ENCODE measurements around the gene KDM4D.

The KDM4D gene

GRCh38 chr11:94934362-94934761, 39.1 kb upstream of the KDM4D start:
- no peaks in the 10 kb centered on the region for H3K36me3 ChIP-seq
- H3K27ac ChIP-seq: no peak overlapping the region
- no peak for TF ChIP-seq CTCF (IDR thresholded peaks at IDR 0.05)
- no peaks in the 10 kb centered on the region for H3K9me3 ChIP-seq
- no peak for DNase-seq
- H3K4me1 ChIP-seq: peaks cover 0 to 23% (median 14%) of the 10 kb centered on the region in 4 donors
- H3K27me3 ChIP-seq: no peaks in the 10 kb centered on the region
- no peak overlapping the region for H3K4me3 ChIP-seq
- intact Hi-C loops (cut with DNase I; ENCODE audit: low total_unique reads): no loop called here

GRCh38 chr11:94934846-94935245, 38.7 kb upstream of the KDM4D start:
- H3K27me3 ChIP-seq: no peaks in the 10 kb centered on the region
- H3K36me3 ChIP-seq: no peaks in the 10 kb centered on the region
- no peak for DNase-seq
- no peak overlapping the region for H3K4me3 ChIP-seq
- no peak overlapping the region for H3K27ac ChIP-seq
- no peak for TF ChIP-seq CTCF (IDR thresholded peaks at IDR 0.05)
- peaks cover 0 to 23% (median 12%) of the 10 kb centered on the region in 4 donors for H3K4me1 ChIP-seq
- H3K9me3 ChIP-seq: no peaks in the 10 kb centered on the region
- intact Hi-C loops (cut with DNase I; ENCODE audit: low total_unique reads): no loop called here

GRCh38 chr11:94938095-94939055, 35.1 kb upstream of the KDM4D start:
- intact Hi-C loops (cut with DNase I; ENCODE audit: low total_unique reads): no loop called here
- peak overlapping the region in 1 of 2 donors; percentile 32 for H3K27ac ChIP-seq

GRCh38 chr11:94939346-94939745, 34.2 kb upstream of the KDM4D start:
- Histone ChIP-seq H3K4me3 (no peak overlapping the region), H3K4me1 (peaks cover 0 to 16% (median 10%) of the 10 kb centered on the region in 4 donors), H3K36me3 (no peaks in the 10 kb centered on the region), H3K9me3 (no peaks in the 10 kb centered on the region), H3K27me3 (no peaks in the 10 kb centered on the region), H3K27ac (no peak overlapping the region)
- DNase-seq: no peak
- no peak for TF ChIP-seq CTCF (IDR thresholded peaks at IDR 0.05)
- intact Hi-C loops (cut with DNase I; ENCODE audit: low total_unique reads): no loop called here

More at GRCh38 chr11:94938095-94939055, 35.1 kb upstream of the KDM4D start:
- Histone ChIP-seq H3K27me3 (no peaks in the 10 kb centered on the region), H3K9me3 (no peaks in the 10 kb centered on the region), H3K36me3 (no peaks in the 10 kb centered on the region), H3K4me1 (peaks cover 0 to 22% (median 12%) of the 10 kb centered on the region in 4 donors), H3K4me3 (no peak overlapping the region)
- TF ChIP-seq CTCF (IDR thresholded peaks at IDR 0.05): no peak
- DNase-seq: peak; percentile 60 to 77

- intact Hi-C loops (cut with DNase I; ENCODE audit: low total_unique reads): no loop called here
Measured at GRCh38 chr11:94941131-94941530, 32.4 kb upstream of the KDM4D start.

More at GRCh38 chr11:94941131-94941530, 32.4 kb upstream of the KDM4D start:
- H3K27ac ChIP-seq: no peak overlapping the region
- DNase-seq: no peak
- peaks cover 0 to 16% (median 10%) of the 10 kb centered on the region in 4 donors for H3K4me1 ChIP-seq
- H3K9me3 ChIP-seq: no peaks in the 10 kb centered on the region
- no peak for TF ChIP-seq CTCF (IDR thresholded peaks at IDR 0.05)
- no peaks in the 10 kb centered on the region for H3K27me3 ChIP-seq
- H3K4me3 ChIP-seq: no peak overlapping the region
- H3K36me3 ChIP-seq: no peaks in the 10 kb centered on the region
